GM12878 (cell line): Measurements from ENCODE around the gene IL1RAPL1. TPM values are rescaled to one million over a fixed set of nuclear protein-coding genes. Genes with fewer than 3 reads are reported as not detected.

ENCODE experiments used
- ATAC-seq: fragments of 200-7000 bp; cut with Tn5 transposase; 3 replicates; pipeline ENCODE4 v1.9.1; 2020; ENCODE audit warnings: mild to moderate bottlenecking, moderate library complexity
- BruUV-seq: library from RNA; stranded (reverse); fragments of 400-500 nt; replicated peaks from 2 replicates; lab custom pipeline; 2021; lab: Mats Ljungman, UMichigan
- CTCF ChIA-PET: fragments of 300-600 bp; sonication (Branson Sonifier 250); formaldehyde crosslinking; extraction: SDS; loops from one replicate; lab custom pipeline; 2021; ENCODE audit warnings: inconsistent platforms; lab: Yijun Ruan, JAX
- POLR2A ChIA-PET: fragments of 350-600 bp; formaldehyde crosslinking; extraction: SDS; loops from one replicate; lab custom pipeline; 2021; ENCODE audit warnings: inconsistent platforms; lab: Charles Lee
- RAD21 ChIA-PET: fragments of 300-600 bp; sonication (Branson Sonifier 250); formaldehyde crosslinking; loops from one replicate; lab custom pipeline; 2023; ENCODE audit warnings: antibody characterized with exemption; ENCODE audit not compliant: unreplicated experiment; lab: Charles Lee
- SMC1A ChIA-PET: fragments of 300-600 bp; sonication (Branson Sonifier 250); formaldehyde crosslinking; loops from one replicate; lab custom pipeline; 2023; ENCODE audit not compliant: unreplicated experiment, uncharacterized antibody; lab: Charles Lee
- DNase-seq: peaks from one replicate; pipeline ENCODE4 v3.0.0-alpha.2; 2011; ENCODE audit warnings: low read depth, low spot score
- FAIRE-seq: peaks from 3 replicates; lab custom pipeline; 2011; peaks lifted over from hg19 to GRCh38; lab: Jason Lieb, UNC
- H2AFZ ChIP-seq: 2 replicates; pipeline ENCODE4 v1.6.0; 2011; ENCODE audit warnings: low read depth, low read length, control low read depth; ENCODE audit not compliant: control insufficient read depth
- H3K27ac ChIP-seq: 2 replicates; pipeline ENCODE4 v1.5.1; 2011; ENCODE audit warnings: control low read depth; ENCODE audit not compliant: control insufficient read depth, insufficient read depth
- H3K27me3 ChIP-seq, 2 experiments: replicated peaks in 1 of 2; 2 replicates each; pipeline versions ENCODE4 v1.6.0 to v1.6.1; 2011; ENCODE audit warnings: low read length in 1 of 2; ENCODE audit not compliant: control insufficient read depth in 2 of 2, insufficient read depth in 2 of 2
- H3K36me3 ChIP-seq, 2 experiments: 2 replicates each; pipeline ENCODE4 v1.5.1; 2011; ENCODE audit warnings: low read length in 1 of 2; ENCODE audit not compliant: control insufficient read depth in 2 of 2, insufficient read depth in 2 of 2
- H3K4me1 ChIP-seq: 2 replicates; pipeline ENCODE4 v1.6.1; 2011; ENCODE audit warnings: mild to moderate bottlenecking, low read length, moderate library complexity, mixed read lengths; ENCODE audit not compliant: control insufficient read depth, insufficient read depth
- H3K4me2 ChIP-seq: 2 replicates; pipeline ENCODE4 v1.6.0; 2011; ENCODE audit warnings: control low read depth; ENCODE audit not compliant: control insufficient read depth, insufficient read depth
- H3K4me3 ChIP-seq: fragments of 200-600 bp; sonication (generic); 2 replicates; pipeline ENCODE4 v1.5.1; 2016
- H3K79me2 ChIP-seq: 2 replicates; pipeline ENCODE4 v1.6.0; 2011; ENCODE audit warnings: low read length; ENCODE audit not compliant: control insufficient read depth, insufficient read depth
- H3K9ac ChIP-seq: 2 replicates; pipeline ENCODE4 v1.8.0; 2011; ENCODE audit warnings: low read length, control low read depth, mixed read lengths; ENCODE audit not compliant: control insufficient read depth, insufficient read depth
- H3K9me3 ChIP-seq: replicated peaks from 3 replicates; pipeline ENCODE4 v1.5.1; 2011; ENCODE audit warnings: mild to moderate bottlenecking, low read length; ENCODE audit not compliant: control insufficient read depth, insufficient read depth
- H4K20me1 ChIP-seq: 2 replicates; pipeline ENCODE4 v1.6.0; 2011; ENCODE audit not compliant: control insufficient read depth, insufficient read depth
- ATF7 ChIP-seq: fragments of 450-650 bp; IDR thresholded peaks from 2 replicates; pipeline ENCODE4 v1.6.1; 2016; ENCODE audit warnings: low read depth, mild to moderate bottlenecking
- CHD4 ChIP-seq: fragments of 200-600 bp; sonication (generic); IDR thresholded peaks from 2 replicates; pipeline ENCODE4 v1.6.1; 2016; ENCODE audit warnings: mild to moderate bottlenecking
- CREM ChIP-seq: IDR thresholded peaks from 2 replicates; pipeline ENCODE4 v1.6.1; 2014; ENCODE audit warnings: antibody characterized with exemption, low read depth
- GATAD2B ChIP-seq: fragments of 450-650 bp; conservative IDR thresholded peaks from 2 replicates; pipeline ENCODE4 v1.6.1; 2017; ENCODE audit warnings: low read depth, mild to moderate bottlenecking, moderate library complexity
- KLF5 ChIP-seq: fragments of 450-650 bp; IDR thresholded peaks from 2 replicates; pipeline ENCODE4 v1.6.1; 2014; ENCODE audit warnings: mild to moderate bottlenecking; ENCODE audit not compliant: partially characterized antibody
- MXI1 ChIP-seq: fragments of 150-350 bp; IDR thresholded peaks from 2 replicates; pipeline ENCODE4 v1.6.1; 2011; ENCODE audit warnings: low read depth, mild to moderate bottlenecking, inconsistent platforms, low read length, improper control_type of control experiment
- POLR2A ChIP-seq: IDR thresholded peaks from 2 replicates; pipeline ENCODE4 v1.6.1; 2011; ENCODE audit warnings: low read depth, mild to moderate bottlenecking, low read length
- POU2F2 ChIP-seq: IDR thresholded peaks from 3 replicates; pipeline ENCODE4 v1.6.1; 2011; ENCODE audit warnings: low read depth, mild to moderate bottlenecking, low read length, borderline replicate concordance
- WGBS: methylation state at CpG from one replicate; pipeline ENCODE4 v1.1.6; 2016; ENCODE audit warnings: low lambda C conversion rate; ENCODE audit not compliant: insufficient replicate concordance, insufficient coverage; ENCODE audit errors: missing lambda C conversion rate; 5-methylcytosine and 5-hydroxymethylcytosine counted together
- in situ Hi-C: fragments of 300-500 bp; cut with MboI; formaldehyde crosslinking; loops from 9 replicates; pipeline ENCODE4 v1.14.3; 2018; ENCODE audit warnings: mixed read lengths
- intact Hi-C: fragments of 100-400 bp; cut with micrococcal nuclease; formaldehyde crosslinking; loops from one replicate; pipeline ENCODE4 v1.14.2; 2022; ENCODE audit not compliant: unreplicated experiment
- polyA plus RNA-seq, 11 experiments: library from polyadenylated mRNA; depleted of rRNA in 4 of 11; unstranded in 6 of 11; stranded (reverse) in 5 of 11; fragments of >200 nt; fragmentation: Nextera tagmentation in 4 of 11; fragmentation: Illumina TruSeq in 1 of 11; extraction: Ambion mirVana in 4 of 11; extraction: Trizol in 1 of 11; gene quantifications; 1 replicate in 1 of 11; 2 replicates in 10 of 11; pipeline versions ENCODE4 v1.2.1 to v1.2.3, GENCODE V29; 2011 to 2016; ENCODE audit warnings: inconsistent platforms in 2 of 11, missing spikeins in 2 of 11, low read depth in 1 of 11
- total RNA-seq, 4 experiments: library from RNA; depleted of rRNA in 3 of 4; stranded (reverse); fragments of >200 nt in 3 of 4; fragmentation: Illumina TruSeq in 1 of 4; extraction: Trizol in 1 of 4; gene quantifications; 2 replicates each; pipeline versions ENCODE4 v1.2.1 to v1.2.3, GENCODE V29; 2013 to 2021
- TF ChIP-seq, protein P1 (sequence below): fragments of 450-650 bp; IDR thresholded peaks from 2 replicates; pipeline ENCODE4 v1.6.1; 2016; ENCODE audit warnings: mild to moderate bottlenecking

Gene IL1RAPL1
- total and polyA plus RNA-seq, 10 of the 15 experiments (the other 5 are each of a cell fraction or from before 2014, with no cell fraction given) = not detected

- Histone ChIP-seq H3K27me3 (no peaks in the 10 kb centered on the region), H3K4me3 (no peak overlapping the region), H3K9me3 (no peaks in the 10 kb centered on the region), H3K4me2 (no peak overlapping the region), H4K20me1 (no peaks in the 10 kb centered on the region), H3K79me2 (no peaks in the 10 kb centered on the region)
- DNase-seq (no peak), FAIRE-seq (no peak)
- ChIA-PET POLR2A (no interaction called here), CTCF (interaction anchor here (0.6 kb wide), 1 partner anchor 145 kb away, joined by 4 read pairs; no protein-coding TSS in a partner anchor), SMC1A (no interaction called here)
- intact Hi-C loops = no loop called here
- TF ChIP-seq CHD4 (no peak), CREM (no peak), KLF5 (no peak), POLR2A (no peak), POU2F2 (no peak), GATAD2B (no peak), MXI1 (no peak), ATF7 (no peak)
- TF ChIP-seq, protein P1, sequence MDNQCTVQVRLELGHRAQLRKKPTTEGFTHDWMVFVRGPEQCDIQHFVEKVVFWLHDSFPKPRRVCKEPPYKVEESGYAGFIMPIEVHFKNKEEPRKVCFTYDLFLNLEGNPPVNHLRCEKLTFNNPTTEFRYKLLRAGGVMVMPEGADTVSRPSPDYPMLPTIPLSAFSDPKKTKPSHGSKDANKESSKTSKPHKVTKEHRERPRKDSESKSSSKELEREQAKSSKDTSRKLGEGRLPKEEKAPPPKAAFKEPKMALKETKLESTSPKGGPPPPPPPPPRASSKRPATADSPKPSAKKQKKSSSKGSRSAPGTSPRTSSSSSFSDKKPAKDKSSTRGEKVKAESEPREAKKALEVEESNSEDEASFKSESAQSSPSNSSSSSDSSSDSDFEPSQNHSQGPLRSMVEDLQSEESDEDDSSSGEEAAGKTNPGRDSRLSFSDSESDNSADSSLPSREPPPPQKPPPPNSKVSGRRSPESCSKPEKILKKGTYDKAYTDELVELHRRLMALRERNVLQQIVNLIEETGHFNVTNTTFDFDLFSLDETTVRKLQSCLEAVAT = no peak
- TF ChIP-seq, all 136 proteins: peak for 0
- Histone ChIP-seq H3K27ac (no peak overlapping the region), H3K9ac (no peak overlapping the region), H3K36me3 (no peaks in the 10 kb centered on the region), H3K4me1 (no peaks in the 10 kb centered on the region), H2AFZ (no peak overlapping the region)
- RAD21 ChIA-PET = no interaction called here
- in situ Hi-C loops = no loop called here
- WGBS = 0% methylated on average over 1 of the region's 1 CpG
- BruUV-seq = no TSS peak
- ATAC-seq = no peak
Observed at GRCh38 chrX:28876408-28876807, 289.2 kb downstream of the IL1RAPL1 start.
